DOHH2 (cell line): ENCODE data around the gene COL5A1.

Experiments
- H3F3A ChIP-seq: fragments of 200-600 bp; sonication (generic), shearing (Covaris generic); 2 replicates; pipeline ENCODE4 v1.6.0; 2016; ENCODE audit warnings: antibody characterized with exemption, mild to moderate bottlenecking; ENCODE audit not compliant: control insufficient read depth, insufficient read depth
- H3K27ac ChIP-seq: fragments of 200-600 bp; sonication (generic); 2 replicates; pipeline ENCODE4 v1.5.1; 2014; ENCODE audit warnings: low read depth, mild to moderate bottlenecking, low read length, moderate library complexity
- H3K27me3 ChIP-seq: fragments of 200-600 bp; sonication (generic); 2 replicates; pipeline ENCODE4 v1.6.1; 2014; ENCODE audit warnings: mild to moderate bottlenecking, low read length, mixed read lengths; ENCODE audit not compliant: control insufficient read depth
- H3K36me3 ChIP-seq: fragments of 200-600 bp; sonication (generic); 2 replicates; pipeline ENCODE4 v1.6.1; 2014; ENCODE audit warnings: mild to moderate bottlenecking, low read length, moderate library complexity, mixed read lengths; ENCODE audit not compliant: control insufficient read depth
- H3K4me1 ChIP-seq: fragments of 200-600 bp; sonication (generic); 2 replicates; pipeline ENCODE4 v1.6.1; 2014; ENCODE audit warnings: mild to moderate bottlenecking, low read length, mixed read lengths; ENCODE audit not compliant: control insufficient read depth
- H3K4me2 ChIP-seq: fragments of 200-600 bp; sonication (generic); 2 replicates; pipeline ENCODE4 v1.6.0; 2014; ENCODE audit warnings: mild to moderate bottlenecking, low read length, moderate library complexity
- H3K4me3 ChIP-seq: fragments of 200-600 bp; sonication (generic); 2 replicates; pipeline ENCODE4 v1.5.1; 2014; ENCODE audit warnings: mild to moderate bottlenecking, low read length, mixed read lengths
- H3K79me2 ChIP-seq: fragments of 200-600 bp; sonication (generic); 2 replicates; pipeline ENCODE4 v1.6.1; 2014; ENCODE audit warnings: mild to moderate bottlenecking, low read length, mixed read lengths; ENCODE audit not compliant: control insufficient read depth
- H3K9me2 ChIP-seq: fragments of 200-600 bp; sonication (generic); replicated peaks from 2 replicates; pipeline ENCODE4 v1.6.1; 2014; ENCODE audit warnings: mild to moderate bottlenecking, low read length, mixed read lengths; ENCODE audit not compliant: control insufficient read depth
- H3K9me3 ChIP-seq: fragments of 200-600 bp; sonication (generic); 2 replicates; pipeline ENCODE4 v1.6.1; 2014; ENCODE audit warnings: antibody characterized with exemption, low read length, mixed read lengths; ENCODE audit not compliant: control insufficient read depth, insufficient read depth
- H4K20me1 ChIP-seq: fragments of 200-600 bp; sonication (generic); 2 replicates; pipeline ENCODE4 v1.6.0; 2014; ENCODE audit warnings: low read depth, mild to moderate bottlenecking, antibody characterized with exemption, low read length, moderate library complexity; ENCODE audit not compliant: control insufficient read depth, insufficient read depth
- EZH2phosphoT487 ChIP-seq: fragments of 200-600 bp; sonication (generic); IDR thresholded peaks from 2 replicates; pipeline ENCODE4 v1.6.1; 2017; ENCODE audit warnings: borderline replicate concordance, mild to moderate bottlenecking, antibody characterized with exemption, low read length, moderate library complexity, mixed read lengths
- TF ChIP-seq, protein P1 (sequence below): fragments of 200-600 bp; sonication (generic); IDR thresholded peaks from one replicate; pipeline ENCODE4 v1.5.1; 2014; ENCODE audit warnings: antibody characterized with exemption, mild to moderate bottlenecking, low read depth, low read length; ENCODE audit not compliant: poor library complexity, severe bottlenecking

The COL5A1 gene

GRCh38 chr9:134737842-134738580 is 96.4 kb downstream of the COL5A1 start:
- TF ChIP-seq EZH2phosphoT487: no peak
- TF ChIP-seq, protein P1, sequence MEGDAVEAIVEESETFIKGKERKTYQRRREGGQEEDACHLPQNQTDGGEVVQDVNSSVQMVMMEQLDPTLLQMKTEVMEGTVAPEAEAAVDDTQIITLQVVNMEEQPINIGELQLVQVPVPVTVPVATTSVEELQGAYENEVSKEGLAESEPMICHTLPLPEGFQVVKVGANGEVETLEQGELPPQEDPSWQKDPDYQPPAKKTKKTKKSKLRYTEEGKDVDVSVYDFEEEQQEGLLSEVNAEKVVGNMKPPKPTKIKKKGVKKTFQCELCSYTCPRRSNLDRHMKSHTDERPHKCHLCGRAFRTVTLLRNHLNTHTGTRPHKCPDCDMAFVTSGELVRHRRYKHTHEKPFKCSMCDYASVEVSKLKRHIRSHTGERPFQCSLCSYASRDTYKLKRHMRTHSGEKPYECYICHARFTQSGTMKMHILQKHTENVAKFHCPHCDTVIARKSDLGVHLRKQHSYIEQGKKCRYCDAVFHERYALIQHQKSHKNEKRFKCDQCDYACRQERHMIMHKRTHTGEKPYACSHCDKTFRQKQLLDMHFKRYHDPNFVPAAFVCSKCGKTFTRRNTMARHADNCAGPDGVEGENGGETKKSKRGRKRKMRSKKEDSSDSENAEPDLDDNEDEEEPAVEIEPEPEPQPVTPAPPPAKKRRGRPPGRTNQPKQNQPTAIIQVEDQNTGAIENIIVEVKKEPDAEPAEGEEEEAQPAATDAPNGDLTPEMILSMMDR: no peak
- no peaks in the 10 kb centered on the region for H3K4me1 ChIP-seq
- H3K9me3 ChIP-seq: no peaks in the 10 kb centered on the region
- H3K36me3 ChIP-seq: no peaks in the 10 kb centered on the region
- no peaks in the 10 kb centered on the region for H3K9me2 ChIP-seq
- H3F3A ChIP-seq: no peaks in the 10 kb centered on the region
- no peak overlapping the region for H3K4me2 ChIP-seq
- H3K27me3 ChIP-seq: no peaks in the 10 kb centered on the region
- no peak overlapping the region for H3K4me3 ChIP-seq
- no peaks in the 10 kb centered on the region for H3K79me2 ChIP-seq
- H3K27ac ChIP-seq: no peak overlapping the region
- H4K20me1 ChIP-seq: no peaks in the 10 kb centered on the region

DNA sequence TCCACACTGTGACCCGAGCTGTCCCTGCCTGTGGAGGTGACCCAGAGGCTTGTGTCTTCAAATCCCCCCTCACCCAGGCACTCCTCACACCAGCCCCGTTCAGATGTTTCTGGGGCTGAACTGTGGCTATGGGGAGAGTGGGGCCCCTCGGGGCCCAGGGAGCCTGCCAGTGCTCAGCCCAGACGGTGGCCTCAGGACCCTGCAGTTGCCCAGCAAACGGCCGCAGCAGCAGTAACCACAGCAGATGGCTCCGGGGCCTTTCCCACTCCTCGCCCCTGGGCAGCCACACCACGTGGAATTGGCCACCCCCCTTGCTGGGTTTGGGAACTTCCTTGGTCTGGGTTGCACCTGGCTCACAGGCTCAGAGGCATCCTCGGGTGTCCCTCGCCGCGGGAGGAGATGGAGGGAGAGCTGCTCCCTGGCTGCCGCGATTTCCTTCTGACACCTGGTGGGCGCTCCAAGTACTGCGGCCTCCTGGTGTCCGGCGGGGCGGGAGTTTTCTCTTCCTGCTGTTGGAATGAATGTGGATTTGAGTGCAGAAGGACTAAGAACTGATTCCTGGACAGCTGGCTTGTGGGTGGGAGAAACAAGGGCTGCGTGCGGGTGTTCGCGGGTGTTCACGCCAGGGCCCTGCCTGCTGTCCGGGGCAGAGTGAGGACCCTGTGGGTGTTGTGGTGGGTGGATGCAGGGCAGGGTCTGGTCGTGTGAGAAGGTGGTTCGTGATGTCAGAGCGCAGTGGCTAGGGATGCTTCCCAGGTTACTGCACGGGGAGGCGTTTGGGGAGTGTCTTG is 97.5 kb downstream of the COL5A1 start:
- no peak overlapping the region for H3K4me3 ChIP-seq
- no peak overlapping the region for H3K27ac ChIP-seq
- no peaks in the 10 kb centered on the region for H3K79me2 ChIP-seq
- H3K9me3 ChIP-seq: no peaks in the 10 kb centered on the region
- no peaks in the 10 kb centered on the region for H3K27me3 ChIP-seq
- no peaks in the 10 kb centered on the region for H3F3A ChIP-seq
- TF ChIP-seq EZH2phosphoT487: no peak
- TF ChIP-seq, protein P1: peak; percentile 56
- no peak overlapping the region for H3K4me2 ChIP-seq
- H3K36me3 ChIP-seq: no peaks in the 10 kb centered on the region
- H3K9me2 ChIP-seq: no peaks in the 10 kb centered on the region
- no peaks in the 10 kb centered on the region for H4K20me1 ChIP-seq
- no peaks in the 10 kb centered on the region for H3K4me1 ChIP-seq

DNA sequence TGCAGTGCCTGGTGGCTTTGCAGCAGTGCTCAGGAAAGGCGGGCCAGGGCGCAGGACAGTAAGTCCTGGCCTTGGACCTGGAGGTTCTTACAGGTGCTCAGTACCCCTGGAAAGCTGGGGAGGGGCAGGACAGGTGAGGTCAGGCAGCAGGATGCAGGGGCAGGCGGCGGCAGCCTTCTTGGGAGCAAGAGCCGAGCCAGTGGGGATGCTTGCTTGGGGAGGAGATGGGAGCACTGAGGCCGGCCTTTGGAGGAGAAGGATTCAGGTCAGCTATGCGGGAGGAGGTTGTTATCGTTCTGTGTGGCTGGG is 98.0 kb downstream of the COL5A1 start:
- H3K27me3 ChIP-seq: no peaks in the 10 kb centered on the region

More for the DNA sequence above, 98.0 kb downstream of the COL5A1 start:
- Histone ChIP-seq H3F3A (no peaks in the 10 kb centered on the region), H3K4me2 (no peak overlapping the region), H3K4me1 (no peaks in the 10 kb centered on the region), H3K27ac (no peak overlapping the region), H3K9me3 (peaks cover 5% of the 10 kb centered on the region; the same call in 1 of the 2 replicates), H3K9me2 (no peaks in the 10 kb centered on the region), H3K4me3 (no peak overlapping the region), H3K36me3 (no peaks in the 10 kb centered on the region), H3K79me2 (no peaks in the 10 kb centered on the region), H4K20me1 (no peaks in the 10 kb centered on the region)
- TF ChIP-seq, protein P1: no peak
- no peak for TF ChIP-seq EZH2phosphoT487
